ENCODE results near the gene OOSP4A.

The OOSP4A gene

GRCh38 chr11:59954219-59954847, 9.5 kb upstream of the OOSP4A start:
- no peaks in the 10 kb centered on the region for H3K36me3 ChIP-seq (ENCODE audit: insufficient read depth)
- H3K4me2 ChIP-seq = no peak overlapping the region
- H4K20me1 ChIP-seq (ENCODE audit: insufficient read depth) = no peaks in the 10 kb centered on the region
- no peak overlapping the region for H3K27ac ChIP-seq
- TF ChIP-seq, protein P1, sequence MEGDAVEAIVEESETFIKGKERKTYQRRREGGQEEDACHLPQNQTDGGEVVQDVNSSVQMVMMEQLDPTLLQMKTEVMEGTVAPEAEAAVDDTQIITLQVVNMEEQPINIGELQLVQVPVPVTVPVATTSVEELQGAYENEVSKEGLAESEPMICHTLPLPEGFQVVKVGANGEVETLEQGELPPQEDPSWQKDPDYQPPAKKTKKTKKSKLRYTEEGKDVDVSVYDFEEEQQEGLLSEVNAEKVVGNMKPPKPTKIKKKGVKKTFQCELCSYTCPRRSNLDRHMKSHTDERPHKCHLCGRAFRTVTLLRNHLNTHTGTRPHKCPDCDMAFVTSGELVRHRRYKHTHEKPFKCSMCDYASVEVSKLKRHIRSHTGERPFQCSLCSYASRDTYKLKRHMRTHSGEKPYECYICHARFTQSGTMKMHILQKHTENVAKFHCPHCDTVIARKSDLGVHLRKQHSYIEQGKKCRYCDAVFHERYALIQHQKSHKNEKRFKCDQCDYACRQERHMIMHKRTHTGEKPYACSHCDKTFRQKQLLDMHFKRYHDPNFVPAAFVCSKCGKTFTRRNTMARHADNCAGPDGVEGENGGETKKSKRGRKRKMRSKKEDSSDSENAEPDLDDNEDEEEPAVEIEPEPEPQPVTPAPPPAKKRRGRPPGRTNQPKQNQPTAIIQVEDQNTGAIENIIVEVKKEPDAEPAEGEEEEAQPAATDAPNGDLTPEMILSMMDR (conservative IDR thresholded peaks at IDR 0.05; ENCODE audit: low read depth, low read length) = no peak
- H3K27me3 ChIP-seq (ENCODE audit: insufficient read depth, low read depth) = no peaks in the 10 kb centered on the region
- H3K79me2 ChIP-seq (ENCODE audit: insufficient read depth, low read depth) = no peaks in the 10 kb centered on the region
- no peaks in the 10 kb centered on the region for H3K4me1 ChIP-seq (ENCODE audit: low read depth, poor library complexity, severe bottlenecking)
- no peak overlapping the region for H3K4me3 ChIP-seq (IDR thresholded peaks at IDR 0.05; ENCODE audit: insufficient read depth, low read depth, low read length)
- H2AFZ ChIP-seq (ENCODE audit: low read depth) = no peak overlapping the region
- H3K9ac ChIP-seq = no peak overlapping the region

DNA sequence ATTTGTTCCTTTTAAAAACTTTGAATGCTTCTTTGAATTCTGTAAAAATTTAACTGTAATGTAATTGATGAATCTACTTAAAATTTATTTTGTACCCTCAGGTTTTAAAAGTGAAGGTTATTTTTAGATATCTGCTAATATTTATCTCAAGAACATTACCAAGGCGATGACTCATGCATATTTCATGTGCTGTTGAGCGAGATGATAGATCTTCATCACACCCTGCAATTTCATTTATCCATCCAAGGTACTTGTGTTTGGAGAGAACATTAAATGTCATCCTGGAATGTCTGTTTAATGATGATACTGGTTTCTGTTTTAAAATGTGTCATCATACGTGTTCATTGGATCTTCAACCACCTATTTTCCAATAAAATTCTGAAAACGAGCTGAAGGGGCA, 6.7 kb upstream of the OOSP4A start:
- Histone ChIP-seq H3K4me2 (no peak overlapping the region), H3K9ac (no peak overlapping the region), H3K79me2 (ENCODE audit: insufficient read depth, low read depth) (no peaks in the 10 kb centered on the region), H3K27me3 (ENCODE audit: insufficient read depth, low read depth) (no peaks in the 10 kb centered on the region), H3K4me3 (IDR thresholded peaks at IDR 0.05; ENCODE audit: insufficient read depth, low read depth, low read length) (no peak overlapping the region), H4K20me1 (ENCODE audit: insufficient read depth) (no peaks in the 10 kb centered on the region), H2AFZ (ENCODE audit: low read depth) (no peak overlapping the region), H3K27ac (no peak overlapping the region), H3K36me3 (ENCODE audit: insufficient read depth) (no peaks in the 10 kb centered on the region), H3K4me1 (ENCODE audit: low read depth, poor library complexity, severe bottlenecking) (no peaks in the 10 kb centered on the region)
- TF ChIP-seq, protein P1 (conservative IDR thresholded peaks at IDR 0.05; ENCODE audit: low read depth, low read length) = no peak

GRCh38 chr11:59960502-59961381, 3.1 kb upstream of the OOSP4A start:
- Histone ChIP-seq H3K36me3 (ENCODE audit: insufficient read depth) (no peaks in the 10 kb centered on the region), H3K79me2 (ENCODE audit: insufficient read depth, low read depth) (no peaks in the 10 kb centered on the region), H3K4me2 (no peak overlapping the region), H3K4me3 (IDR thresholded peaks at IDR 0.05; ENCODE audit: insufficient read depth, low read depth, low read length) (no peak overlapping the region), H3K27ac (no peak overlapping the region), H3K27me3 (ENCODE audit: insufficient read depth, low read depth) (no peaks in the 10 kb centered on the region), H3K4me1 (ENCODE audit: low read depth, poor library complexity, severe bottlenecking) (no peaks in the 10 kb centered on the region), H4K20me1 (ENCODE audit: insufficient read depth) (no peaks in the 10 kb centered on the region), H2AFZ (ENCODE audit: low read depth) (no peak overlapping the region), H3K9ac (no peak overlapping the region)
- TF ChIP-seq, protein P1 (conservative IDR thresholded peaks at IDR 0.05; ENCODE audit: low read depth, low read length) = no peak

DNA sequence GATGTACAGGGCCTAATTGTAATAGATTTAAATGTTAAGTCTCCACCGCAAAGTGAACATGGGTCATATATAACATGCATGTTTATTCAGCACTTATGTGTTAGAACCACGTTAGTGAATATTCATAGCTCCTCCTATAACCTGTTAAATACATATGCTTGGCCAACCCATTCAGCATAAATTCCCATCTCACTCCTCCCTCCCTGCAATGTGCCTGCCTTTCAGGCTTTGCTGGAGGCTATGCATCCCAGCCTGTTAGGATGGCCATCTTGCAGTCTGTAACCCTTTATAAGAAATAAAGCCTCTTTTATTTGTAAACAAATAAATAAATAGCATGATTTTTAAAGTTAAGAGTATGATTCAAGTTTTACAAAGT, 1.7 kb upstream of the OOSP4A start:
- H3K27me3 ChIP-seq (ENCODE audit: insufficient read depth, low read depth) = no peaks in the 10 kb centered on the region
- H3K4me3 ChIP-seq (IDR thresholded peaks at IDR 0.05; ENCODE audit: insufficient read depth, low read depth, low read length) = no peak overlapping the region
- TF ChIP-seq, protein P1 (conservative IDR thresholded peaks at IDR 0.05; ENCODE audit: low read depth, low read length) = no peak
- no peak overlapping the region for H3K4me2 ChIP-seq
- H3K27ac ChIP-seq = no peak overlapping the region
- no peaks in the 10 kb centered on the region for H3K36me3 ChIP-seq (ENCODE audit: insufficient read depth)
- no peaks in the 10 kb centered on the region for H3K79me2 ChIP-seq (ENCODE audit: insufficient read depth, low read depth)
- no peaks in the 10 kb centered on the region for H3K4me1 ChIP-seq (ENCODE audit: low read depth, poor library complexity, severe bottlenecking)
- H2AFZ ChIP-seq (ENCODE audit: low read depth) = no peak overlapping the region
- H3K9ac ChIP-seq = no peak overlapping the region
- H4K20me1 ChIP-seq (ENCODE audit: insufficient read depth) = no peaks in the 10 kb centered on the region

Data from KMS-11 (cell line).